Small intestine (tissue), 7 donors: ENCODE measurements around the gene LRRC42. TPM values are rescaled to one million over a fixed set of nuclear protein-coding genes. Genes with fewer than 3 reads are reported as not detected.
A peak's percentile ranks its signal among the peaks of the same experiment; 100 is the strongest.
"Not testable (repeated sequence)": the region's sequence is repeated elsewhere in the genome, so short reads cannot be mapped to it uniquely, and the experiment has no call there.

Experiments
- DNase-seq, 2 donors: peaks; one replicate each; pipeline versions ENCODE4 v3.0.0 to v3.0.0-alpha.2; 2013
- FAIRE-seq: peaks from 2 replicates; lab custom pipeline; 2012; peaks lifted over from hg19 to GRCh38; lab: Jason Lieb, UNC
- H3K27ac ChIP-seq, 3 donors: one replicate each; pipeline ENCODE4 v1.5.1; 2013; ENCODE audit warnings: low read length in 2 of 3, mild to moderate bottlenecking in 2 of 3, control low read depth in 1 of 3, inconsistent platforms in 1 of 3, low read depth in 1 of 3, moderate library complexity in 1 of 3
- H3K27me3 ChIP-seq, 3 donors: one replicate each; pipeline ENCODE4 v1.6.1; 2013; ENCODE audit warnings: low read length in 3 of 3, inconsistent platforms in 1 of 3; ENCODE audit not compliant: control insufficient read depth in 3 of 3, insufficient read depth in 3 of 3
- H3K36me3 ChIP-seq, 3 donors: one replicate each; pipeline ENCODE4 v1.6.1; 2013; ENCODE audit warnings: low read length in 3 of 3, inconsistent platforms in 1 of 3, low read depth in 1 of 3, mild to moderate bottlenecking in 1 of 3, moderate library complexity in 1 of 3; ENCODE audit not compliant: control insufficient read depth in 3 of 3, insufficient read depth in 2 of 3
- H3K4me1 ChIP-seq, 3 donors: one replicate each; pipeline ENCODE4 v1.6.1; 2013; ENCODE audit warnings: low read length in 2 of 3, inconsistent platforms in 1 of 3, low read depth in 1 of 3, mild to moderate bottlenecking in 1 of 3, moderate library complexity in 1 of 3; ENCODE audit not compliant: control insufficient read depth in 3 of 3, insufficient read depth in 2 of 3
- H3K4me3 ChIP-seq, 3 donors: one replicate each; pipeline ENCODE4 v1.5.1; 2013; ENCODE audit warnings: low read length in 3 of 3, control low read depth in 1 of 3, inconsistent platforms in 1 of 3, low read depth in 1 of 3, mild to moderate bottlenecking in 1 of 3, moderate library complexity in 1 of 3
- H3K9me3 ChIP-seq, 2 donors: one replicate each; pipeline ENCODE4 v1.6.1; 2013; ENCODE audit warnings: low read depth in 1 of 2, low read length in 1 of 2; ENCODE audit not compliant: control insufficient read depth in 2 of 2, insufficient read depth in 1 of 2
- WGBS, 3 donors: extraction: QIAGEN DNeasy Blood & Tissue Kit; methylation state at CpG; one replicate each; pipeline ENCODE4 v1.1.7; 2013; 5-methylcytosine and 5-hydroxymethylcytosine counted together
- polyA plus RNA-seq, 4 donors: library from polyadenylated mRNA; stranded (reverse) in 3 of 4; unstranded in 1 of 4; fragments of 200-250 nt in 3 of 4; fragments of 120-200 nt in 1 of 4; gene quantifications; one replicate each; pipeline versions ENCODE4 v1.2.1 to v1.2.3, GENCODE V29; 2013
- donor health status: healthy with polysubstance abuse.
- donor health status: control.
- donor health status: control.
- donor health status: Bipolar disorder and iron deficiency.
- donor health status: healthy.

LRRC42 gene
- polyA plus RNA-seq, 4 donors = 11.2 to 29.7 (median 18.9) TPM

GRCh38 chr1:53982763-53983104 lies 36.6 kb downstream of the LRRC42 start:
- Histone ChIP-seq H3K36me3 (peaks cover 0 to 2% (median 0%) of the 10 kb centered on the region in 3 donors), H3K4me3 (peak overlapping the region in 2 of 3 donors; percentile 14 to 42), H3K27ac (peak overlapping the region in 2 of 3 donors; percentile 49 to 71), H3K27me3 (no peaks in the 10 kb centered on the region), H3K4me1 (peaks cover 0 to 15% (median 0%) of the 10 kb centered on the region in 3 donors), H3K9me3 (no peaks in the 10 kb centered on the region)
- 11 to 31% (median 30%) methylated on average over 4 of the region's 4 CpGs for WGBS, 3 donors
- DNase-seq = no peak
- FAIRE-seq = no peak

- Histone ChIP-seq H3K4me1 (peaks cover 0 to 15% (median 0%) of the 10 kb centered on the region in 3 donors), H3K4me3 (no peak overlapping the region), H3K27me3 (no peaks in the 10 kb centered on the region), H3K27ac (no peak overlapping the region), H3K36me3 (peaks cover 0 to 2% (median 0%) of the 10 kb centered on the region in 3 donors), H3K9me3 (no peaks in the 10 kb centered on the region)
- DNase-seq = no peak
- no peak for FAIRE-seq
These were observed 38.6 kb downstream of the LRRC42 start for GRCh38 chr1:53984726-53985125.

GRCh38 chr1:53986458-53986857 lies 40.3 kb downstream of the LRRC42 start:
- Histone ChIP-seq H3K4me3 (no peak overlapping the region), H3K27ac (no peak overlapping the region), H3K36me3 (no peaks in the 10 kb centered on the region), H3K9me3 (no peaks in the 10 kb centered on the region), H3K4me1 (peaks cover 0 to 15% (median 0%) of the 10 kb centered on the region in 3 donors), H3K27me3 (no peaks in the 10 kb centered on the region)
- FAIRE-seq = no peak
- WGBS, 3 donors = 87 to 95% (median 92%) methylated on average over 3 of the region's 3 CpGs
- DNase-seq = no peak

- peak in 1 of 2 donors; percentile 39 for DNase-seq
- H3K4me1 ChIP-seq = peaks cover 0 to 6% (median 0%) of the 10 kb centered on the region in 3 donors
- FAIRE-seq = no peak
These were observed 41.7 kb downstream of the LRRC42 start for GRCh38 chr1:53987880-53988279.

GRCh38 chr1:53992085-53992874 lies 46.1 kb downstream of the LRRC42 start:
- H3K27ac ChIP-seq = no peak overlapping the region
- peak; percentile 13 for DNase-seq
- H3K9me3 ChIP-seq = peaks cover 0 to 11% of the 10 kb centered on the region in 2 donors
- no peaks in the 10 kb centered on the region for H3K4me1 ChIP-seq
- no peaks in the 10 kb centered on the region for H3K36me3 ChIP-seq
- WGBS, 3 donors = 70 to 76% (median 74%) methylated on average over 4 of the region's 4 CpGs
- H3K27me3 ChIP-seq = no peaks in the 10 kb centered on the region
- FAIRE-seq = no peak
- H3K4me3 ChIP-seq = no peak overlapping the region

More at GRCh38 chr1:53987880-53988279, 41.7 kb downstream of the LRRC42 start:
- WGBS, 3 donors = 41 to 54% (median 53%) methylated on average over 2 of the region's 2 CpGs
- Histone ChIP-seq H3K27me3 (no peaks in the 10 kb centered on the region), H3K9me3 (peaks cover 0 to 9% of the 10 kb centered on the region in 2 donors), H3K27ac (no peak overlapping the region), H3K36me3 (no peaks in the 10 kb centered on the region), H3K4me3 (no peak overlapping the region)

- not testable (repeated sequence) for FAIRE-seq, DNase-seq, H3K36me3 ChIP-seq, H3K4me1 ChIP-seq, H3K27me3 ChIP-seq, H3K4me3 ChIP-seq, H3K27ac ChIP-seq
- WGBS, 3 donors = 85 to 90% (median 89%) methylated on average over 2 of the region's 2 CpGs
- H3K9me3 ChIP-seq = peaks cover 0 to 11% of the 10 kb centered on the region in 2 donors
These were observed 48.4 kb downstream of the LRRC42 start for GRCh38 chr1:53994516-53994915.

GRCh38 chr1:53995683-53996082 lies 49.5 kb downstream of the LRRC42 start:
- FAIRE-seq (no peak), DNase-seq (no peak)
- WGBS, 3 donors = 96 to 97% (median 97%) methylated on average over 1 of the region's 1 CpG
- Histone ChIP-seq H3K9me3 (peaks cover 0 to 11% of the 10 kb centered on the region in 2 donors), H3K4me1 (no peaks in the 10 kb centered on the region), H3K27me3 (no peaks in the 10 kb centered on the region), H3K4me3 (no peak overlapping the region), H3K27ac (no peak overlapping the region), H3K36me3 (no peaks in the 10 kb centered on the region)

GRCh38 chr1:53998223-53998622 lies 52.1 kb downstream of the LRRC42 start:
- H3K27me3 ChIP-seq = no peaks in the 10 kb centered on the region
- no peak overlapping the region for H3K27ac ChIP-seq
- 86 to 96% (median 91%) methylated on average over 1 of the region's 1 CpG for WGBS, 3 donors
- no peaks in the 10 kb centered on the region for H3K36me3 ChIP-seq
- no peak overlapping the region for H3K4me3 ChIP-seq
- DNase-seq (no peak), FAIRE-seq (no peak)
- no peaks in the 10 kb centered on the region for H3K9me3 ChIP-seq
- no peaks in the 10 kb centered on the region for H3K4me1 ChIP-seq
